AG09309 (cell line): ENCODE results near the gene ADIPOR1.
"Not testable (repeated sequence)": the region's sequence is repeated elsewhere in the genome, so short reads cannot be mapped to it uniquely, and the experiment has no call there.

ENCODE experiments used
- DNase-seq: peaks from one replicate; pipeline ENCODE4 v3.0.0-alpha.2; 2010; ENCODE audit warnings: low read depth
- H3K4me3 ChIP-seq: 2 replicates; pipeline ENCODE4 v1.5.1; 2011; ENCODE audit warnings: mild to moderate bottlenecking, low read depth, low read length, moderate library complexity; ENCODE audit not compliant: control insufficient read depth
- CTCF ChIP-seq: IDR thresholded peaks from 2 replicates; pipeline ENCODE4 v1.5.1; 2011; ENCODE audit warnings: mild to moderate bottlenecking, low read depth, low read length, inconsistent platforms; ENCODE audit not compliant: insufficient read depth, control insufficient read depth; ENCODE audit errors: missing control alignments

Gene ADIPOR1

GRCh38 chr1:202940561-202940960 is 17.6 kb downstream of the ADIPOR1 start:
- H3K4me3 ChIP-seq, result no peak overlapping the region
- no peak for DNase-seq
- no peak for TF ChIP-seq CTCF

- DNase-seq, result no peak
- H3K4me3 ChIP-seq, result no peak overlapping the region
Measured at GRCh38 chr1:202938287-202938925, 19.7 kb downstream of the ADIPOR1 start.

GRCh38 chr1:202936409-202936808 is 21.7 kb downstream of the ADIPOR1 start:
- not testable (repeated sequence) for H3K4me3 ChIP-seq, DNase-seq

More at GRCh38 chr1:202938287-202938925, 19.7 kb downstream of the ADIPOR1 start:
- TF ChIP-seq CTCF, result peak; percentile 0

- no peak for TF ChIP-seq CTCF
- DNase-seq, result no peak
- no peak overlapping the region for H3K4me3 ChIP-seq
Measured at GRCh38 chr1:202935844-202936243, 22.3 kb downstream of the ADIPOR1 start.

GRCh38 chr1:202934755-202935154 is 23.4 kb downstream of the ADIPOR1 start:
- H3K4me3 ChIP-seq, result no peak overlapping the region
- no peak for TF ChIP-seq CTCF
- no peak for DNase-seq

GRCh38 chr1:202932476-202932875 is 25.6 kb downstream of the ADIPOR1 start:
- DNase-seq, result no peak
- H3K4me3 ChIP-seq, result no peak overlapping the region
- no peak for TF ChIP-seq CTCF

- TF ChIP-seq CTCF, result peak; percentile 70
- DNase-seq, result peak; percentile 75
- peak within 1 kb of the TSS; percentile 73 for H3K4me3 ChIP-seq
Measured at GRCh38 chr1:202926581-202927491, 31.3 kb downstream of the ADIPOR1 start, which contains the start of gene KLHL12. Gene KLHL12, minus strand, starts transcription at chr1:202927234. Its CDS starts 2,072 bp downstream, at chr1:202925162.
